Stimulated activated effector memory CD8-positive, alpha-beta T cell treated with anti-CD3 and anti-CD28 coated beads, Interleukin-12 subunit alpha, Interleukin-12 subunit beta, amount 100 ng/mL, for 72 hours (primary cell): ENCODE data around the gene AIPL1.

Source experiments
- ATAC-seq: fragments of 150-1000 bp; cut with Tn5 transposase; 2 replicates; pipeline ENCODE4 v1.10.0; 2021
- DNase-seq, 2 donors: peaks; one replicate each; pipeline ENCODE4 v3.0.0; 2021 to 2022; ENCODE audit warnings: low spot score in 2 of 2
- H3K27ac Mint-ChIP-seq: one replicate; pipeline ENCODE4 v1.8.0; 2022; ENCODE audit warnings: mild to moderate bottlenecking, mixed read lengths
- H3K36me3 Mint-ChIP-seq: one replicate; pipeline ENCODE4 v1.8.0; 2022; ENCODE audit warnings: mild to moderate bottlenecking, mixed read lengths
- H3K4me1 Mint-ChIP-seq: one replicate; pipeline ENCODE4 v1.8.0; 2022; ENCODE audit warnings: mixed read lengths
- H3K4me3 Mint-ChIP-seq: one replicate; pipeline ENCODE4 v1.8.0; 2022; ENCODE audit warnings: mild to moderate bottlenecking, mixed read lengths
- H3K9me3 Mint-ChIP-seq: one replicate; pipeline ENCODE4 v1.8.0; 2022; ENCODE audit warnings: mixed read lengths

The AIPL1 gene

GRCh38 chr17:6386041-6386630 is 48.8 kb downstream of the AIPL1 start:
- ATAC-seq (no peak), DNase-seq (no peak)
- Mint-ChIP-seq H3K4me3 (no peak overlapping the region), H3K4me1 (no peaks in the 10 kb centered on the region), H3K36me3 (no peaks in the 10 kb centered on the region), H3K27ac (no peak overlapping the region), H3K9me3 (no peaks in the 10 kb centered on the region)

- H3K4me1 Mint-ChIP-seq, result no peaks in the 10 kb centered on the region
Observed at GRCh38 chr17:6384481-6384880, 50.4 kb downstream of the AIPL1 start.

GRCh38 chr17:6381526-6382465 is 53.1 kb downstream of the AIPL1 start:
- peaks cover 5% of the 10 kb centered on the region for H3K9me3 Mint-ChIP-seq

More at GRCh38 chr17:6384481-6384880, 50.4 kb downstream of the AIPL1 start:
- H3K9me3 Mint-ChIP-seq, result no peaks in the 10 kb centered on the region
- no peak overlapping the region for H3K4me3 Mint-ChIP-seq
- no peak overlapping the region for H3K27ac Mint-ChIP-seq
- no peaks in the 10 kb centered on the region for H3K36me3 Mint-ChIP-seq
- ATAC-seq (no peak), DNase-seq (no peak)

GRCh38 chr17:6380915-6381438 is 53.9 kb downstream of the AIPL1 start:
- Mint-ChIP-seq H3K4me3 (no peak overlapping the region), H3K9me3 (peaks cover 5% of the 10 kb centered on the region), H3K27ac (no peak overlapping the region), H3K4me1 (no peaks in the 10 kb centered on the region), H3K36me3 (no peaks in the 10 kb centered on the region)
- no peak for DNase-seq
- ATAC-seq, result no peak

More at GRCh38 chr17:6381526-6382465, 53.1 kb downstream of the AIPL1 start:
- H3K36me3 Mint-ChIP-seq, result no peaks in the 10 kb centered on the region
- H3K4me3 Mint-ChIP-seq, result no peak overlapping the region
- ATAC-seq, result no peak
- no peak for DNase-seq
- no peak overlapping the region for H3K27ac Mint-ChIP-seq
- no peaks in the 10 kb centered on the region for H3K4me1 Mint-ChIP-seq

- H3K4me3 Mint-ChIP-seq, result no peak overlapping the region
- H3K9me3 Mint-ChIP-seq, result peaks cover 5% of the 10 kb centered on the region
- peaks cover 16% of the 10 kb centered on the region for H3K4me1 Mint-ChIP-seq
- no peak overlapping the region for H3K27ac Mint-ChIP-seq
- no peaks in the 10 kb centered on the region for H3K36me3 Mint-ChIP-seq
- DNase-seq, result no peak
- ATAC-seq, result no peak
Observed at GRCh38 chr17:6377906-6378305, 57.0 kb downstream of the AIPL1 start.

- Mint-ChIP-seq H3K4me1 (peaks cover 16% of the 10 kb centered on the region), H3K4me3 (no peak overlapping the region), H3K27ac (no peak overlapping the region), H3K9me3 (peaks cover 5% of the 10 kb centered on the region), H3K36me3 (no peaks in the 10 kb centered on the region)
- ATAC-seq, result no peak
- DNase-seq, result no peak
Observed at GRCh38 chr17:6376931-6377361, 58.0 kb downstream of the AIPL1 start.

GRCh38 chr17:6374761-6375312 is 60.1 kb downstream of the AIPL1 start:
- Mint-ChIP-seq H3K9me3 (peaks cover 5% of the 10 kb centered on the region), H3K27ac (peak overlapping the region; percentile 38), H3K36me3 (no peaks in the 10 kb centered on the region), H3K4me3 (peak overlapping the region; percentile 22), H3K4me1 (peaks cover 16% of the 10 kb centered on the region)
- DNase-seq (peak in 1 of 2 donors; percentile 13), ATAC-seq (peak; percentile 92)

GRCh38 chr17:6374271-6374691 is 60.6 kb downstream of the AIPL1 start:
- H3K4me3 Mint-ChIP-seq, result peak overlapping the region; percentile 22
- DNase-seq (no peak), ATAC-seq (peak; percentile 43)
- H3K4me1 Mint-ChIP-seq, result peaks cover 16% of the 10 kb centered on the region
- H3K36me3 Mint-ChIP-seq, result no peaks in the 10 kb centered on the region
- H3K9me3 Mint-ChIP-seq, result peaks cover 5% of the 10 kb centered on the region
- peak overlapping the region; percentile 38 for H3K27ac Mint-ChIP-seq
